Panc1 (cell line): Measurements from ENCODE around the gene ARHGEF28.

Experiments
- POLR2AphosphoS5 ChIP-seq: IDR thresholded peaks from 2 replicates; pipeline ENCODE4 v1.6.1; 2012; ENCODE audit warnings: mild to moderate bottlenecking, low read depth, low read length, moderate library complexity
- TCF7L2 ChIP-seq: IDR thresholded peaks from 2 replicates; pipeline ENCODE4 v1.6.1; 2011; ENCODE audit warnings: mild to moderate bottlenecking, low read depth, low read length, inconsistent platforms
- TF ChIP-seq, protein P1 (sequence below): fragments of 450-650 bp; IDR thresholded peaks from 2 replicates; pipeline ENCODE4 v1.5.1; 2017; ENCODE audit warnings: mild to moderate bottlenecking

DNA sequence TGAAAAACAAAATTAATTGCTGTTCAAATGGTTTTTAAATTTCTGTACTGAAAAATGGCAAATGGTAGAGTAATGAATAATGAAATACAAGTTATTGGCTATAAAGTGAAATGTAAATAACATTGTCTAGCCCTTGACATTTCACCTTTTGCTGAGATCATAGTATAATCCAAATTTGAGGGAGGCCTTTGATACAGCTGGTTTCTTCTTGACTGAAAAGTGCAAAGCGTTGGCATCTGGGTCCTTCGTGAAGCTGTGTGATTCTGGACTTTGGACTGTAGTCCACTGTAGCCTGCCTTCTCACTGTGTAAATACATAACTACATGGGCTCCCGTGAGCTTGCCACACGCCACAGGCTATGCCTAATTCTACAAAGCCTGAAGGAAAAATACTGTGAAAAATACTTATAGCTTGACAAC, 52.3 kb downstream of the ARHGEF28 start:
- TF ChIP-seq POLR2AphosphoS5 (no peak), TCF7L2 (no peak)
- TF ChIP-seq, protein P1, sequence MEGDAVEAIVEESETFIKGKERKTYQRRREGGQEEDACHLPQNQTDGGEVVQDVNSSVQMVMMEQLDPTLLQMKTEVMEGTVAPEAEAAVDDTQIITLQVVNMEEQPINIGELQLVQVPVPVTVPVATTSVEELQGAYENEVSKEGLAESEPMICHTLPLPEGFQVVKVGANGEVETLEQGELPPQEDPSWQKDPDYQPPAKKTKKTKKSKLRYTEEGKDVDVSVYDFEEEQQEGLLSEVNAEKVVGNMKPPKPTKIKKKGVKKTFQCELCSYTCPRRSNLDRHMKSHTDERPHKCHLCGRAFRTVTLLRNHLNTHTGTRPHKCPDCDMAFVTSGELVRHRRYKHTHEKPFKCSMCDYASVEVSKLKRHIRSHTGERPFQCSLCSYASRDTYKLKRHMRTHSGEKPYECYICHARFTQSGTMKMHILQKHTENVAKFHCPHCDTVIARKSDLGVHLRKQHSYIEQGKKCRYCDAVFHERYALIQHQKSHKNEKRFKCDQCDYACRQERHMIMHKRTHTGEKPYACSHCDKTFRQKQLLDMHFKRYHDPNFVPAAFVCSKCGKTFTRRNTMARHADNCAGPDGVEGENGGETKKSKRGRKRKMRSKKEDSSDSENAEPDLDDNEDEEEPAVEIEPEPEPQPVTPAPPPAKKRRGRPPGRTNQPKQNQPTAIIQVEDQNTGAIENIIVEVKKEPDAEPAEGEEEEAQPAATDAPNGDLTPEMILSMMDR = no peak
